Measurements from ENCODE around the gene MMADHC.

GRCh38 chr2:149586898-149587219, 716 bp downstream of the MMADHC start:
- TF ChIP-seq CTCF (IDR thresholded peaks at IDR 0.05) (no peak), POLR2A (IDR thresholded peaks at IDR 0.05) (no peak)

Measured in prostate gland (tissue), 2 donors.